ENCODE measurements around the gene SLC13A4. TPM values are rescaled to one million over a fixed set of nuclear protein-coding genes. Genes with fewer than 3 reads are reported as not detected.

The SLC13A4 gene
- total and polyA plus RNA-seq, 4 donors: 0.17 to 1.3 (median 0.19) TPM

DNA sequence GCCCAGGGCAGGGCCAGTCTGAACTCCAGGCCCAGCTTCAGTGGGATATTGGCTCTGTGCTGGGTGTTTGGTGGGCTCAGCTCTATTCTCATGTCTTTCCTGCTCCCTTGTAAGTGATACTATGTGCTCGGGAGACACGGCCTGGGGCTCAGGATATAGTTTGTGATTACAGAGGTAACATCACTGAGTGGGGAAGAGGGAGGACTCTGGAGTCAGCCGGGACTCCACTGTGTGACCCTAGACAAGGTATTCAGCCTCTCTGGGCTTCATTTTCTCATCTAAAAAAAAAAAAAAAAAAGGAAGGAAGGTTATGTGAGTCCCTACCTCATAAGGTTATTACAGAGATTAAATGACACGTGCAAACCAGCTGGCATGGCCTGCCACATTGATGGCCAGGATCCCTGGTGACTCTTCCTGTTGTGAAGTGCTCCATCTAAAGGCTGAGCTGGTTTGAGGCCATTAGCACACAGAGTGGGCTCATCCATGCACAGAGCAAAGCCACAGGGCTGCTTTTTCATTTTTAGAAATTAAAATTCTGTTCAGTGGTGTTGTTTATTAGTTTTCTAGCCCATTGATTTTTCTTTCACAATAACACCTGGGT, 15.7 kb downstream of the SLC13A4 start:
- peaks cover 0 to 2% (median 0%) of the 10 kb centered on the region in 5 donors for H3K4me1 ChIP-seq (ENCODE audit: control insufficient read depth in 5 of 5, insufficient read depth in 5 of 5, low read length in 5 of 5)
- DNase-seq (no peak), ATAC-seq (ENCODE audit: insufficient read depth, low FRiP score) (no peak)
- no peak overlapping the region for H3K27ac ChIP-seq (ENCODE audit: low read depth in 1 of 2, low read length in 1 of 2)
- no peak overlapping the region for H3K9ac ChIP-seq (ENCODE audit: insufficient read depth in 1 of 2, low read length in 2 of 2)
- 71 to 76% methylated on average over 4 of the region's 4 CpGs for WGBS, 2 donors
- H3K4me3 ChIP-seq: no peak overlapping the region
- no peaks in the 10 kb centered on the region for H3K36me3 ChIP-seq (ENCODE audit: control insufficient read depth in 4 of 4, insufficient read depth in 4 of 4, low read length in 4 of 4)
- TF ChIP-seq, protein P1, sequence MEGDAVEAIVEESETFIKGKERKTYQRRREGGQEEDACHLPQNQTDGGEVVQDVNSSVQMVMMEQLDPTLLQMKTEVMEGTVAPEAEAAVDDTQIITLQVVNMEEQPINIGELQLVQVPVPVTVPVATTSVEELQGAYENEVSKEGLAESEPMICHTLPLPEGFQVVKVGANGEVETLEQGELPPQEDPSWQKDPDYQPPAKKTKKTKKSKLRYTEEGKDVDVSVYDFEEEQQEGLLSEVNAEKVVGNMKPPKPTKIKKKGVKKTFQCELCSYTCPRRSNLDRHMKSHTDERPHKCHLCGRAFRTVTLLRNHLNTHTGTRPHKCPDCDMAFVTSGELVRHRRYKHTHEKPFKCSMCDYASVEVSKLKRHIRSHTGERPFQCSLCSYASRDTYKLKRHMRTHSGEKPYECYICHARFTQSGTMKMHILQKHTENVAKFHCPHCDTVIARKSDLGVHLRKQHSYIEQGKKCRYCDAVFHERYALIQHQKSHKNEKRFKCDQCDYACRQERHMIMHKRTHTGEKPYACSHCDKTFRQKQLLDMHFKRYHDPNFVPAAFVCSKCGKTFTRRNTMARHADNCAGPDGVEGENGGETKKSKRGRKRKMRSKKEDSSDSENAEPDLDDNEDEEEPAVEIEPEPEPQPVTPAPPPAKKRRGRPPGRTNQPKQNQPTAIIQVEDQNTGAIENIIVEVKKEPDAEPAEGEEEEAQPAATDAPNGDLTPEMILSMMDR (IDR thresholded peaks at IDR 0.05; ENCODE audit: control extremely low read depth, extremely low read depth): no peak
- H3K9me3 ChIP-seq (ENCODE audit: control insufficient read depth in 4 of 4, insufficient read depth in 3 of 4, low read length in 3 of 4): no peaks in the 10 kb centered on the region
- no peaks in the 10 kb centered on the region for H3K27me3 ChIP-seq (ENCODE audit: control insufficient read depth in 3 of 3, insufficient read depth in 3 of 3, low read length in 2 of 3)

DNA sequence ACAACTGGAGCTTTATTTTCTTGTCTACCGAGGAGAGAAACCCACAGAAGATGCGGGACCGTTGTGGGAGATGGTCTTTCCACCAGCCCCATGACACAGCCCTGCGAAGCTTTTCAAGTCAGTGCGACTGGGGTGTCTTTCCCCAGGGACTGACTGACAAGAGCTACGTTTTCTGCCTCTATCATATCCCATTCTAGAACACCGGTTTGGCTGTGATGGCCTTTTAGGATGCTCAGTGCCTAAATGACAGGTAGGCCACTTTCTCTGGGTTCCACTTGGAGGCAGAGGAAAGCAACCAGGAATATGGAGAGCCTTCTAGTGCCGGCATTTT, 16.9 kb downstream of the SLC13A4 start:
- Histone ChIP-seq H3K9ac (ENCODE audit: insufficient read depth in 1 of 2, low read length in 2 of 2) (no peak overlapping the region), H3K27ac (ENCODE audit: low read depth in 1 of 2, low read length in 1 of 2) (no peak overlapping the region), H3K9me3 (ENCODE audit: control insufficient read depth in 4 of 4, insufficient read depth in 3 of 4, low read length in 3 of 4) (no peaks in the 10 kb centered on the region), H3K27me3 (ENCODE audit: control insufficient read depth in 3 of 3, insufficient read depth in 3 of 3, low read length in 2 of 3) (no peaks in the 10 kb centered on the region), H3K4me1 (ENCODE audit: control insufficient read depth in 5 of 5, insufficient read depth in 5 of 5, low read length in 5 of 5) (peaks cover 0 to 1% (median 0%) of the 10 kb centered on the region in 5 donors), H3K4me3 (no peak overlapping the region), H3K36me3 (ENCODE audit: control insufficient read depth in 4 of 4, insufficient read depth in 4 of 4, low read length in 4 of 4) (no peaks in the 10 kb centered on the region)
- WGBS, 2 donors: 67 to 71% methylated on average over 8 of the region's 8 CpGs
- ATAC-seq (ENCODE audit: insufficient read depth, low FRiP score) (no peak), DNase-seq (no peak)
- TF ChIP-seq, protein P1 (IDR thresholded peaks at IDR 0.05; ENCODE audit: control extremely low read depth, extremely low read depth): no peak

DNA sequence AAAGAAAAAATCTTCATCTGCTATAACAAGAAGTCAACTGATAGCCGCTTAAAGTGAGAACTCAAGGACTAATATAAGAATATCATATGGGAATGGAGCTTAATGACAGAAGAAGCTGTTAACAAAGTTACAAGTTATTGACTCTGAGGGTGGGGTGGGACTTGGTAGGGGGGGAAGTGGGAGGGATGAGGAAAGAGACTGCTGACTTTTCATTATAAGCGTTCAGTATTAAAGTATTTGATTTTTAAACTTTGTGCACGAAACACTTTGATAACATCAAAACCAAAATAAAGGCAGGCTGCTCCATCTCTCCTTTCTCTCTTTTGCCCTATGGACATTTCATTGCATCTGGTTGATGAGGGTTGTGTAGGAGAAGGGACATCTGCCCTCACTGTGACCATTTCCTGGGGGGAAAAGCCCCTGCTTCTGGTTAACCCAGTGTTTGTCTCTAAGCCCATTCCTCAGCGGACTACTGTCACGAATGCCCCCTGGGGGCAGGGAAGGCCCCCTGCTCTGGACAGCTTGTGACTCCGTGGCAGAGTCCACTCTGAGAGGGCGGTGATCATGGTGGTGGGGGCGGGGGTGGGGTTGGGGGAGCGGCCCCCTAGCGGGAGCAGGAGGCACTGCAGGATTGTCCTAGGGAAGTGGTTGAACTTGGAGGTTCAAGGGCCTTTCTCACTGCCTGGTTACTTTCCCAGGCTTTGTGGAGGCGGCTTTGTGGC, 17.4 kb downstream of the SLC13A4 start:
- peaks cover 0 to 1% (median 0%) of the 10 kb centered on the region in 5 donors for H3K4me1 ChIP-seq (ENCODE audit: control insufficient read depth in 5 of 5, insufficient read depth in 5 of 5, low read length in 5 of 5)
- H3K9me3 ChIP-seq (ENCODE audit: control insufficient read depth in 4 of 4, insufficient read depth in 3 of 4, low read length in 3 of 4): no peaks in the 10 kb centered on the region
- H3K36me3 ChIP-seq (ENCODE audit: control insufficient read depth in 4 of 4, insufficient read depth in 4 of 4, low read length in 4 of 4): no peaks in the 10 kb centered on the region
- H3K27ac ChIP-seq (ENCODE audit: low read depth in 1 of 2, low read length in 1 of 2): no peak overlapping the region
- no peak for DNase-seq
- H3K4me3 ChIP-seq: no peak overlapping the region
- ATAC-seq (ENCODE audit: insufficient read depth, low FRiP score): no peak
- H3K27me3 ChIP-seq (ENCODE audit: control insufficient read depth in 3 of 3, insufficient read depth in 3 of 3, low read length in 2 of 3): no peaks in the 10 kb centered on the region
- no peak overlapping the region for H3K9ac ChIP-seq (ENCODE audit: insufficient read depth in 1 of 2, low read length in 2 of 2)
- TF ChIP-seq, protein P1 (IDR thresholded peaks at IDR 0.05; ENCODE audit: control extremely low read depth, extremely low read depth): no peak
- 49 to 52% methylated on average over 11 of the region's 11 CpGs for WGBS, 2 donors
